ENCODE results near the gene MYOM1. TPM values are rescaled to one million over a fixed set of nuclear protein-coding genes. Genes with fewer than 3 reads are reported as not detected.

MYOM1 gene
- total RNA-seq, 1 donor from 2014 or later: 661 TPM

DNA sequence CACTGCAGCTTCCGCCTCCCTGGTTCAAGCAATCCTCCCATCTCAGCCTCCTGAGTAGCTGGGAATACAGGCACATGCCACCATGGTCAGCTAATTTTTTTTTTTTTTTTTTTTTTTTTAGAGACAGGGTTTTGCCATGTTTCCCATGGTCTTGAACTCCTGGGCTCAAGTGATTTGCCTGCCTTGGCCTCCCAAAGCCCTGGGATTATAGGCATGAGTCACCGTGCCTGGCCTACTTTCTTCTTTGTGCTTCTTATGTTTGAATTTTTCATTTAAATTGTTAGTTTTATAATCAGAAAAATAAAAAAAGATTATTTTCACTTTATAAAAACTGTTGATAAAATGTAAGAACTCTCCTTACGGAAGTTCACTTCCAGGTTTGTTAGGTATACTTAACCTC, 105.3 kb downstream of the MYOM1 start:
- no peaks in the 10 kb centered on the region for H3K9me3 ChIP-seq (ENCODE audit: control insufficient read depth in 3 of 3, low read length in 3 of 3)
- no peak overlapping the region for H3K9ac ChIP-seq (ENCODE audit: low read depth in 1 of 3, low read length in 3 of 3)
- H3K27ac ChIP-seq (ENCODE audit: low read depth, low read length): no peak overlapping the region
- H3K4me3 ChIP-seq (ENCODE audit: low read length in 3 of 3): no peak overlapping the region
- H3K27me3 ChIP-seq (ENCODE audit: control insufficient read depth in 3 of 3, insufficient read depth in 3 of 3, low read length in 3 of 3): no peaks in the 10 kb centered on the region
- peaks cover 38 to 65% (median 63%) of the 10 kb centered on the region in 3 donors for H3K36me3 ChIP-seq (ENCODE audit: control insufficient read depth in 3 of 3, insufficient read depth in 3 of 3, low read length in 3 of 3)
- no peaks in the 10 kb centered on the region for H3K4me1 ChIP-seq (ENCODE audit: control insufficient read depth in 3 of 3, insufficient read depth in 3 of 3, low read length in 3 of 3)

DNA sequence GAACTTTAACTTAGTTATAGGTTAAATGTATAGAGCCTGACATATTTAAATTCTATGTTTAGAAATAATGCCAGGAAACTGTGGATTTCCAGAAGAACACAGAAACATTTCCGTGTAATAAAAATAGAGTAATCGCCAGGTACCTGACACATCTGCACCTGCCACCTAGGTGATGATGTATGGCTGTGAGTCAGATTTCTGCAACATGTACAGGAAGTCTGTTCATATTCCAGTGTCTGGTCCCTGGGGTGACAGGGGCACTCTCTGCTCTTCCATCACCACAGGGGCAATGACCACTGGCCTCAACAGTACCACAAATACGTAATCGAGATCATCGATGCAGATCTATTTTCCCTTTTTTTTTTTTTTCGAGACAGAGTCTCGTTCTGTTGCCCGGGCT, 105.7 kb downstream of the MYOM1 start:
- no peaks in the 10 kb centered on the region for H3K9me3 ChIP-seq (ENCODE audit: control insufficient read depth in 3 of 3, low read length in 3 of 3)
- H3K4me1 ChIP-seq (ENCODE audit: control insufficient read depth in 3 of 3, insufficient read depth in 3 of 3, low read length in 3 of 3): no peaks in the 10 kb centered on the region
- no peak overlapping the region for H3K9ac ChIP-seq (ENCODE audit: low read depth in 1 of 3, low read length in 3 of 3)
- H3K4me3 ChIP-seq (ENCODE audit: low read length in 3 of 3): no peak overlapping the region
- H3K27ac ChIP-seq (ENCODE audit: low read depth, low read length): no peak overlapping the region
- peaks cover 34 to 63% (median 61%) of the 10 kb centered on the region in 3 donors for H3K36me3 ChIP-seq (ENCODE audit: control insufficient read depth in 3 of 3, insufficient read depth in 3 of 3, low read length in 3 of 3)
- no peaks in the 10 kb centered on the region for H3K27me3 ChIP-seq (ENCODE audit: control insufficient read depth in 3 of 3, insufficient read depth in 3 of 3, low read length in 3 of 3)

DNA sequence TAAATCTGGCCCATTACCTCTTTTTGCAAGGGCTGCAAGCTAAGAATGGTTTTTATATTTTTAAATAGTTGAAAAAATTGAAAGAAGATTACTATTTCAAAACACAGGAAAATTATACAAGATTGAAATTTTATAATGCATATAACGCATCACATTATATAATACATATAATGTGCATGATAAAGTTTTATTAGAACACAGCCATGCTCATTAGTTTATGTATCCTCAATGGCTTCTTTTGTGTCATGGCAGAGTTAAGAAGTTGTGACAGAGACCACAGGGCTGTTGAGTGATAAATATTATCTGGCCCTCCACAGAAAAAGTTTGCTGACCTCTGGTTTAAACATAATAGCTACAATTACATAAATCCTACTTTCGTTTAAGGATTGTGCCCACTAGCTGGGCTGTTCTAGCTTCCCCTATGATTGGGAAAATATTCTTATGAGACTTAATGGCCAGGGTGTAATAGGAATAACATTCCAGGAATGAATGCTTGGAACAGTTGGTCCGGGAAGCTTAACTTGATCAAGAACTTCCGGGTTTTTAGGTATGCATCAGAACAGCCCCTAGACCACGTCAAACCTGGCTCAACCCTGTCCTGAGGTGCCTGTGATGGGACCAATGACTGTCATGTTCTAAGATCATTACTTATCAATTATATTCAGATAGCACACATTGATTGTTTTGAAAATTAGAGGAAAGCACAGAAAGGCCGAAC, 108.1 kb downstream of the MYOM1 start:
- Histone ChIP-seq H3K4me1 (ENCODE audit: control insufficient read depth in 3 of 3, insufficient read depth in 3 of 3, low read length in 3 of 3) (no peaks in the 10 kb centered on the region), H3K9ac (ENCODE audit: low read depth in 1 of 3, low read length in 3 of 3) (no peak overlapping the region), H3K36me3 (ENCODE audit: control insufficient read depth in 3 of 3, insufficient read depth in 3 of 3, low read length in 3 of 3) (peaks cover 42 to 50% (median 48%) of the 10 kb centered on the region in 3 donors), H3K27ac (ENCODE audit: low read depth, low read length) (no peak overlapping the region), H3K27me3 (ENCODE audit: control insufficient read depth in 3 of 3, insufficient read depth in 3 of 3, low read length in 3 of 3) (no peaks in the 10 kb centered on the region), H3K4me3 (ENCODE audit: low read length in 3 of 3) (no peak overlapping the region), H3K9me3 (ENCODE audit: control insufficient read depth in 3 of 3, low read length in 3 of 3) (no peaks in the 10 kb centered on the region)

GRCh38 chr18:3110034-3110752, 109.6 kb downstream of the MYOM1 start:
- H3K27me3 ChIP-seq (ENCODE audit: control insufficient read depth in 3 of 3, insufficient read depth in 3 of 3, low read length in 3 of 3): no peaks in the 10 kb centered on the region
- H3K36me3 ChIP-seq (ENCODE audit: control insufficient read depth in 3 of 3, insufficient read depth in 3 of 3, low read length in 3 of 3): peaks cover 37 to 40% (median 37%) of the 10 kb centered on the region in 3 donors
- no peaks in the 10 kb centered on the region for H3K4me1 ChIP-seq (ENCODE audit: control insufficient read depth in 3 of 3, insufficient read depth in 3 of 3, low read length in 3 of 3)
- no peak overlapping the region for H3K27ac ChIP-seq (ENCODE audit: low read depth, low read length)
- no peaks in the 10 kb centered on the region for H3K9me3 ChIP-seq (ENCODE audit: control insufficient read depth in 3 of 3, low read length in 3 of 3)
- no peak overlapping the region for H3K9ac ChIP-seq (ENCODE audit: low read depth in 1 of 3, low read length in 3 of 3)
- H3K4me3 ChIP-seq (ENCODE audit: low read length in 3 of 3): no peak overlapping the region

DNA sequence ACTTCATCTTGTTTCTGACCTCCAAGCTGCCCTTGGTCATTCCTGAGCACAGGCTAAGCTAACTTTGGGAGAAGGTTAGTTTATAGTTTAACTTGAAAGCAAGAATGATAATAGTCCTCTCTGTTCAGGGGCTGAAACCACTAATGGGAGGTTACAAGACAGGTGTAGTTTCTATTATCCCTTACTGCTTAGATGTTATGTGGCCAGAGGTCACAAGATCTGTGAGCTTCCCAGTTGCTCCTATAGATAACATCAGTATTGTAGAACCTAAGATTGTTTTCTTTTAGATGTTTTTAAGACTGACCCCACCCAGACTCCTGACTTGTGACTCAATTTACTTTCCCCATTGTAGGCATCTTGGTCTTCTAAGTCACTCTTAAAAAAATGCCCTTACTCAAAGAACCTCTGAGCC, 112.0 kb downstream of the MYOM1 start:
- Histone ChIP-seq H3K9me3 (ENCODE audit: control insufficient read depth in 3 of 3, low read length in 3 of 3) (no peaks in the 10 kb centered on the region), H3K9ac (ENCODE audit: low read depth in 1 of 3, low read length in 3 of 3) (no peak overlapping the region), H3K27ac (ENCODE audit: low read depth, low read length) (no peak overlapping the region), H3K4me3 (ENCODE audit: low read length in 3 of 3) (no peak overlapping the region), H3K27me3 (ENCODE audit: control insufficient read depth in 3 of 3, insufficient read depth in 3 of 3, low read length in 3 of 3) (no peaks in the 10 kb centered on the region), H3K4me1 (ENCODE audit: control insufficient read depth in 3 of 3, insufficient read depth in 3 of 3, low read length in 3 of 3) (no peaks in the 10 kb centered on the region), H3K36me3 (ENCODE audit: control insufficient read depth in 3 of 3, insufficient read depth in 3 of 3, low read length in 3 of 3) (peaks cover 32 to 37% (median 34%) of the 10 kb centered on the region in 3 donors)

DNA sequence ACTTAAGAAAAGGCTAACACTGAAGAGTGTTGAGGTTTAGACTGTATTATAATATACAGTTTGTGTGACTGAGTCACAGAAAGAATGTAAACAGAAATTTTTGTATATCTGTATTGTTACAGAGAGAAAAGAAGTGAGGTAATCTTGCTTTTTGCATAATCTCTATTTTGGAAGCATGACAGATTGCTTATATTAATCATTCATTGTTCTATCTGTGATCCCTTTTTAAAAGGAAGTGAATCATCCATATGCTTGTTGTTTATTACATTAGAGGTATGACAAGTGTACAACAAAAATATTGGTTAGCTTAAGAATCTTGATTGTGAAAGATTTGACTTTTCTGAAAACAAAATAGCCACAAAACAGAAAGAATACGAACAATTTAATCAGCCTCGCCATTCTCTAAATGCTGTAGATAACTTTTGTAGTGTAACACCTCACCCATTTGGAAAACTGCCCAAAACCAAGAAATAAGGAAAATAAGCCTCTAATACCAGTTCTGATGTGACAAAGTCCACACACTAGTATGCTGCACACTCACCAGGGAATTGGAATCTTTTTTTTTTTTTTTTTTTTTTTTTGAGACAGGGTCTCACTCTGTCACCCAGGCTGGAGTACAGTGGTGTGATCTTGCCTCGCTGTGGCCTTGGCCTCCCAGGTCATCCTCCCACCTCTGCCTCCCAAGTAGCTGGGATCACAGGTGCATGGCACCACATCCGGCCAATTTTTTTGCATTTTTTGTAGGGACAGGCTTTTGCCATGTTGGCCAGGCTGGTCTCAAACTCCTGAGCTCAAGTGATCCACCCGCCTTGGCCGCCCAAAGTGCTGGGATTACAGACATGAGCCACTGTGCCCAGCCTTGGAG, 115.3 kb downstream of the MYOM1 start:
- Histone ChIP-seq H3K27ac (ENCODE audit: low read depth, low read length) (no peak overlapping the region), H3K4me3 (ENCODE audit: low read length in 3 of 3) (no peak overlapping the region), H3K9me3 (ENCODE audit: control insufficient read depth in 3 of 3, low read length in 3 of 3) (no peaks in the 10 kb centered on the region), H3K4me1 (ENCODE audit: control insufficient read depth in 3 of 3, insufficient read depth in 3 of 3, low read length in 3 of 3) (no peaks in the 10 kb centered on the region), H3K36me3 (ENCODE audit: control insufficient read depth in 3 of 3, insufficient read depth in 3 of 3, low read length in 3 of 3) (peaks cover 34 to 45% (median 39%) of the 10 kb centered on the region in 3 donors), H3K27me3 (ENCODE audit: control insufficient read depth in 3 of 3, insufficient read depth in 3 of 3, low read length in 3 of 3) (no peaks in the 10 kb centered on the region), H3K9ac (ENCODE audit: low read depth in 1 of 3, low read length in 3 of 3) (no peak overlapping the region)

- H3K4me3 ChIP-seq (ENCODE audit: low read length in 3 of 3): no peak overlapping the region
- no peaks in the 10 kb centered on the region for H3K9me3 ChIP-seq (ENCODE audit: control insufficient read depth in 3 of 3, low read length in 3 of 3)
- H3K27me3 ChIP-seq (ENCODE audit: control insufficient read depth in 3 of 3, insufficient read depth in 3 of 3, low read length in 3 of 3): no peaks in the 10 kb centered on the region
- peaks cover 42 to 52% (median 44%) of the 10 kb centered on the region in 3 donors for H3K36me3 ChIP-seq (ENCODE audit: control insufficient read depth in 3 of 3, insufficient read depth in 3 of 3, low read length in 3 of 3)
- H3K4me1 ChIP-seq (ENCODE audit: control insufficient read depth in 3 of 3, insufficient read depth in 3 of 3, low read length in 3 of 3): no peaks in the 10 kb centered on the region
- no peak overlapping the region for H3K9ac ChIP-seq (ENCODE audit: low read depth in 1 of 3, low read length in 3 of 3)
- H3K27ac ChIP-seq (ENCODE audit: low read depth, low read length): no peak overlapping the region
Measured at GRCh38 chr18:3103576-3103975, 116.2 kb downstream of the MYOM1 start.

DNA sequence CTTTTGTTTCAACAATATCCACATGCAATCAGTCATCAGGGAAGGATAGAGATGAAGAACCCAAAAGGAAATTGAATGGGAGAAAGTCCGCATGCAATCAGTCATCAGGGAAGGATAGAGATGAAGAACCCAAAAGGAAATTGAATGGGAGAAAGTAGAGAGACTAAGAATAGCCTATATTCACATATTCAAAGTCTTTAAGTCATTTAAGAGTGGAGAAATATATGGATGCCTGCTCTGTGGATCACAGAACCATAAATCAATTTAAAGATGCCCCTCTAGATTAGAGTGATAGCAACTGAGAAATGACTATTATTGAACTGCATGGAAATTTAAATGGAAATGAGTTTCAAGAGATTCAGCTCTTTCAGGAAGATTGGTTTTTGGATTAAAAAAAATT, 116.8 kb downstream of the MYOM1 start:
- Histone ChIP-seq H3K9me3 (ENCODE audit: control insufficient read depth in 3 of 3, low read length in 3 of 3) (no peaks in the 10 kb centered on the region), H3K9ac (ENCODE audit: low read depth in 1 of 3, low read length in 3 of 3) (no peak overlapping the region), H3K4me1 (ENCODE audit: control insufficient read depth in 3 of 3, insufficient read depth in 3 of 3, low read length in 3 of 3) (no peaks in the 10 kb centered on the region), H3K4me3 (ENCODE audit: low read length in 3 of 3) (no peak overlapping the region), H3K27ac (ENCODE audit: low read depth, low read length) (no peak overlapping the region), H3K27me3 (ENCODE audit: control insufficient read depth in 3 of 3, insufficient read depth in 3 of 3, low read length in 3 of 3) (no peaks in the 10 kb centered on the region), H3K36me3 (ENCODE audit: control insufficient read depth in 3 of 3, insufficient read depth in 3 of 3, low read length in 3 of 3) (peaks cover 40 to 54% (median 47%) of the 10 kb centered on the region in 3 donors)

- no peaks in the 10 kb centered on the region for H3K9me3 ChIP-seq (ENCODE audit: control insufficient read depth in 3 of 3, low read length in 3 of 3)
- no peaks in the 10 kb centered on the region for H3K27me3 ChIP-seq (ENCODE audit: control insufficient read depth in 3 of 3, insufficient read depth in 3 of 3, low read length in 3 of 3)
- H3K4me1 ChIP-seq (ENCODE audit: control insufficient read depth in 3 of 3, insufficient read depth in 3 of 3, low read length in 3 of 3): peaks cover 0 to 2% (median 0%) of the 10 kb centered on the region in 3 donors
- no peak overlapping the region for H3K4me3 ChIP-seq (ENCODE audit: low read length in 3 of 3)
- H3K36me3 ChIP-seq (ENCODE audit: control insufficient read depth in 3 of 3, insufficient read depth in 3 of 3, low read length in 3 of 3): peaks cover 45 to 73% (median 62%) of the 10 kb centered on the region in 3 donors
- no peak overlapping the region for H3K27ac ChIP-seq (ENCODE audit: low read depth, low read length)
- H3K9ac ChIP-seq (ENCODE audit: low read depth in 1 of 3, low read length in 3 of 3): no peak overlapping the region
Measured at GRCh38 chr18:3100498-3101132, 119.2 kb downstream of the MYOM1 start.
